ENCODE results near the gene TMPRSS3. TPM values are rescaled to one million over a fixed set of nuclear protein-coding genes. Genes with fewer than 3 reads are reported as not detected.

Gene TMPRSS3
- total RNA-seq, 1 donor from 2014 or later: not detected

GRCh38 chr21:42433946-42434551 is 38.2 kb upstream of the TMPRSS3 start:
- no peak overlapping the region for H3K4me3 Mint-ChIP-seq
- H3K27ac Mint-ChIP-seq: no peak overlapping the region
- H3K9me3 Mint-ChIP-seq: peaks cover 15% of the 10 kb centered on the region
- ATAC-seq (ENCODE audit: low read depth) (no peak), DNase-seq (no peak)
- ChIA-PET CTCF (no interaction called here), POLR2A (no interaction called here)
- no peaks in the 10 kb centered on the region for H3K36me3 Mint-ChIP-seq (ENCODE audit: low read depth)
- intact Hi-C loops (cut with micrococcal nuclease): no loop called here
- no peaks in the 10 kb centered on the region for H3K4me1 Mint-ChIP-seq
- no peak for TF ChIP-seq CTCF (IDR thresholded peaks at IDR 0.05)
- H3K27me3 Mint-ChIP-seq: peaks cover 25% of the 10 kb centered on the region

DNA sequence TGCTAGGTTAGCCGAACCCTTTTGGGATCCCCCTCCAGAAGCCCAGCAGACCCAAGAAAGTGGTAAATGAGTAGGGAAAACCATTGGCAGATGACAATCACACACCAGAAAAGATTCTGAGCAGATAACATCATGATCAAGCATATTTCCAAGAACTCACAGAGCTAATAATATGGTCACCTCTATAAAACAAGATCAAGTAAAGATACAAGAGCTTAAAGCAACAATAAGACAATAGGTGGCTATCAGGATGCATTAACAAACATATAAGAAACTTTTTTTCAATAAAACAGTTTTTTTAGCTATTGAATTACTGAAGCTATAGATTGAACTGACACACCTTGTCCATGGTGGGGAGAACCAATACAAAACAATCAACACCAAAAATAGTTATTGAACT is 36.8 kb upstream of the TMPRSS3 start:
- ChIA-PET CTCF (no interaction called here), POLR2A (no interaction called here)
- DNase-seq (no peak), ATAC-seq (ENCODE audit: low read depth) (no peak)
- H3K4me1 Mint-ChIP-seq: no peaks in the 10 kb centered on the region
- H3K27ac Mint-ChIP-seq: no peak overlapping the region
- no peak overlapping the region for H3K4me3 Mint-ChIP-seq
- peaks cover 17% of the 10 kb centered on the region for H3K27me3 Mint-ChIP-seq
- no peak for TF ChIP-seq CTCF (IDR thresholded peaks at IDR 0.05)
- peaks cover 15% of the 10 kb centered on the region for H3K9me3 Mint-ChIP-seq
- no peaks in the 10 kb centered on the region for H3K36me3 Mint-ChIP-seq (ENCODE audit: low read depth)
- intact Hi-C loops (cut with micrococcal nuclease): no loop called here

GRCh38 chr21:42431196-42431595 is 35.3 kb upstream of the TMPRSS3 start:
- H3K4me1 Mint-ChIP-seq: peaks cover 5% of the 10 kb centered on the region
- intact Hi-C loops (cut with micrococcal nuclease): no loop called here
- POLR2A ChIA-PET: no interaction called here

DNA sequence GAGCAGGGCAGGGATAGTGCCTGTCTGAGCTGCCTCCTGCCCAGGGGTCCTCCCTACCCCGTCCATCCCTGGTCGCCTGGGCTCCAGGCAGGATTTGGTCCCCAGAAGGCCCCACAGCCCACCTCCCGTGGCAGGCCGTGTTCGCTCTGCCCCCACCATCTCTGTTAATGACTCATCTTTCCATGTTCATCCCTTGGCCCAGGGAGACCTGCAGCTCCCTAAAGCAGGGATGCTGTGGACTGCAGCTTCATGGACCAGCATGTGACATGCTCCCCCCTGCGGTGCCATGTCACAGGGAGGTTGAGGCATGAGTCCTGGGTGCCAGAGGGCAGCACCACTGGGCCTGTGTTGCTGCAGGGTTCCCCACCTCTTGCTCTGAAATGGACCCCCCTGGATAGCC is 34.7 kb upstream of the TMPRSS3 start:
- DNase-seq (peak; percentile 10), ATAC-seq (ENCODE audit: low read depth) (no peak)
- Mint-ChIP-seq H3K9me3 (peaks cover 10% of the 10 kb centered on the region), H3K36me3 (ENCODE audit: low read depth) (no peaks in the 10 kb centered on the region), H3K27me3 (peaks cover 20% of the 10 kb centered on the region), H3K4me3 (no peak overlapping the region), H3K4me1 (peaks cover 10% of the 10 kb centered on the region), H3K27ac (no peak overlapping the region)
- no peak for TF ChIP-seq CTCF (IDR thresholded peaks at IDR 0.05)
- intact Hi-C loops (cut with micrococcal nuclease): no loop called here
- POLR2A ChIA-PET: no interaction called here
- CTCF ChIA-PET: no interaction called here

More at GRCh38 chr21:42431196-42431595, 35.3 kb upstream of the TMPRSS3 start:
- TF ChIP-seq CTCF (IDR thresholded peaks at IDR 0.05): no peak
- no peaks in the 10 kb centered on the region for H3K36me3 Mint-ChIP-seq (ENCODE audit: low read depth)
- CTCF ChIA-PET: no interaction called here
- peaks cover 17% of the 10 kb centered on the region for H3K27me3 Mint-ChIP-seq
- no peak overlapping the region for H3K4me3 Mint-ChIP-seq
- DNase-seq: no peak
- no peak for ATAC-seq (ENCODE audit: low read depth)
- H3K27ac Mint-ChIP-seq: no peak overlapping the region
- peaks cover 12% of the 10 kb centered on the region for H3K9me3 Mint-ChIP-seq

- Mint-ChIP-seq H3K27ac (no peak overlapping the region), H3K27me3 (peaks cover 21% of the 10 kb centered on the region), H3K4me1 (peaks cover 17% of the 10 kb centered on the region), H3K4me3 (no peak overlapping the region), H3K36me3 (ENCODE audit: low read depth) (no peaks in the 10 kb centered on the region), H3K9me3 (peaks cover 10% of the 10 kb centered on the region)
- no peak for ATAC-seq (ENCODE audit: low read depth)
- ChIA-PET CTCF (no interaction called here), POLR2A (no interaction called here)
- DNase-seq: no peak
- no peak for TF ChIP-seq CTCF (IDR thresholded peaks at IDR 0.05)
- intact Hi-C loops (cut with micrococcal nuclease): no loop called here
These were observed 34.0 kb upstream of the TMPRSS3 start for GRCh38 chr21:42429856-42430255.
